H1 (cell line): Measurements from ENCODE around the gene CNIH3. TPM values are rescaled to one million over a fixed set of nuclear protein-coding genes. Genes with fewer than 3 reads are reported as not detected.

Source experiments
- BRCA1 ChIP-seq: IDR thresholded peaks from 2 replicates; pipeline ENCODE4 v1.6.1; 2012; ENCODE audit warnings: low read depth, low read length, improper control_type of control experiment
- GABPA ChIP-seq: IDR thresholded peaks from 2 replicates; pipeline ENCODE4 v1.6.1; 2011; ENCODE audit warnings: mild to moderate bottlenecking, low read length, moderate library complexity, borderline replicate concordance; ENCODE audit not compliant: insufficient read depth
- JUN ChIP-seq: IDR thresholded peaks from 2 replicates; pipeline ENCODE4 v1.6.1; 2011; ENCODE audit warnings: low read depth, mild to moderate bottlenecking, improper control_type of control experiment, low read length
- JUND ChIP-seq: IDR thresholded peaks from 2 replicates; pipeline ENCODE4 v1.6.1; 2011; ENCODE audit warnings: mild to moderate bottlenecking, improper control_type of control experiment, low read length
- NRF1 ChIP-seq: IDR thresholded peaks from 2 replicates; pipeline ENCODE4 v1.6.1; 2011; ENCODE audit warnings: mild to moderate bottlenecking, low read depth, low read length, improper control_type of control experiment
- SP4 ChIP-seq: IDR thresholded peaks from 2 replicates; pipeline ENCODE4 v1.6.1; 2012; ENCODE audit warnings: low read length, inconsistent platforms
- YY1 ChIP-seq: IDR thresholded peaks from 2 replicates; pipeline ENCODE4 v1.6.1; 2011; ENCODE audit warnings: low read depth, mild to moderate bottlenecking, low read length
- polyA plus RNA-seq, 7 experiments: library from polyadenylated mRNA; depleted of rRNA in 3 of 7; stranded (reverse) in 5 of 7; unstranded in 2 of 7; fragments of >200 nt in 5 of 7; fragments of 200-250 nt in 2 of 7; gene quantifications; 1 replicate in 5 of 7; 2 replicates in 1 of 7; 4 replicates in 1 of 7; pipeline versions ENCODE4 v1.2.1 to v1.2.3, GENCODE V29; 2011 to 2013; ENCODE audit warnings: missing spikeins in 2 of 7, mixed read lengths in 2 of 7
- total RNA-seq: library from RNA; stranded (reverse); fragmentation: NEBNext Ultra II Directional; extraction: Animal tissue kit (Norgen Biotek cat#: 25700); gene quantifications from 2 replicates; pipeline ENCODE4 v1.2.1, GENCODE V29; 2021
- TF ChIP-seq, protein P1 (sequence below): fragments of 300-600 bp; sonication (generic); IDR thresholded peaks from 2 replicates; pipeline ENCODE4 v1.7.1; 2012; ENCODE audit warnings: low read length, moderate library complexity, mild to moderate bottlenecking, inconsistent platforms; ENCODE audit not compliant: insufficient replicate concordance

The CNIH3 gene
- total and polyA plus RNA-seq, 2 of the 8 experiments (the other 6 are each of a cell fraction or from before 2014, with no cell fraction given): 3.7 to 5.6 TPM

- TF ChIP-seq, protein P1, sequence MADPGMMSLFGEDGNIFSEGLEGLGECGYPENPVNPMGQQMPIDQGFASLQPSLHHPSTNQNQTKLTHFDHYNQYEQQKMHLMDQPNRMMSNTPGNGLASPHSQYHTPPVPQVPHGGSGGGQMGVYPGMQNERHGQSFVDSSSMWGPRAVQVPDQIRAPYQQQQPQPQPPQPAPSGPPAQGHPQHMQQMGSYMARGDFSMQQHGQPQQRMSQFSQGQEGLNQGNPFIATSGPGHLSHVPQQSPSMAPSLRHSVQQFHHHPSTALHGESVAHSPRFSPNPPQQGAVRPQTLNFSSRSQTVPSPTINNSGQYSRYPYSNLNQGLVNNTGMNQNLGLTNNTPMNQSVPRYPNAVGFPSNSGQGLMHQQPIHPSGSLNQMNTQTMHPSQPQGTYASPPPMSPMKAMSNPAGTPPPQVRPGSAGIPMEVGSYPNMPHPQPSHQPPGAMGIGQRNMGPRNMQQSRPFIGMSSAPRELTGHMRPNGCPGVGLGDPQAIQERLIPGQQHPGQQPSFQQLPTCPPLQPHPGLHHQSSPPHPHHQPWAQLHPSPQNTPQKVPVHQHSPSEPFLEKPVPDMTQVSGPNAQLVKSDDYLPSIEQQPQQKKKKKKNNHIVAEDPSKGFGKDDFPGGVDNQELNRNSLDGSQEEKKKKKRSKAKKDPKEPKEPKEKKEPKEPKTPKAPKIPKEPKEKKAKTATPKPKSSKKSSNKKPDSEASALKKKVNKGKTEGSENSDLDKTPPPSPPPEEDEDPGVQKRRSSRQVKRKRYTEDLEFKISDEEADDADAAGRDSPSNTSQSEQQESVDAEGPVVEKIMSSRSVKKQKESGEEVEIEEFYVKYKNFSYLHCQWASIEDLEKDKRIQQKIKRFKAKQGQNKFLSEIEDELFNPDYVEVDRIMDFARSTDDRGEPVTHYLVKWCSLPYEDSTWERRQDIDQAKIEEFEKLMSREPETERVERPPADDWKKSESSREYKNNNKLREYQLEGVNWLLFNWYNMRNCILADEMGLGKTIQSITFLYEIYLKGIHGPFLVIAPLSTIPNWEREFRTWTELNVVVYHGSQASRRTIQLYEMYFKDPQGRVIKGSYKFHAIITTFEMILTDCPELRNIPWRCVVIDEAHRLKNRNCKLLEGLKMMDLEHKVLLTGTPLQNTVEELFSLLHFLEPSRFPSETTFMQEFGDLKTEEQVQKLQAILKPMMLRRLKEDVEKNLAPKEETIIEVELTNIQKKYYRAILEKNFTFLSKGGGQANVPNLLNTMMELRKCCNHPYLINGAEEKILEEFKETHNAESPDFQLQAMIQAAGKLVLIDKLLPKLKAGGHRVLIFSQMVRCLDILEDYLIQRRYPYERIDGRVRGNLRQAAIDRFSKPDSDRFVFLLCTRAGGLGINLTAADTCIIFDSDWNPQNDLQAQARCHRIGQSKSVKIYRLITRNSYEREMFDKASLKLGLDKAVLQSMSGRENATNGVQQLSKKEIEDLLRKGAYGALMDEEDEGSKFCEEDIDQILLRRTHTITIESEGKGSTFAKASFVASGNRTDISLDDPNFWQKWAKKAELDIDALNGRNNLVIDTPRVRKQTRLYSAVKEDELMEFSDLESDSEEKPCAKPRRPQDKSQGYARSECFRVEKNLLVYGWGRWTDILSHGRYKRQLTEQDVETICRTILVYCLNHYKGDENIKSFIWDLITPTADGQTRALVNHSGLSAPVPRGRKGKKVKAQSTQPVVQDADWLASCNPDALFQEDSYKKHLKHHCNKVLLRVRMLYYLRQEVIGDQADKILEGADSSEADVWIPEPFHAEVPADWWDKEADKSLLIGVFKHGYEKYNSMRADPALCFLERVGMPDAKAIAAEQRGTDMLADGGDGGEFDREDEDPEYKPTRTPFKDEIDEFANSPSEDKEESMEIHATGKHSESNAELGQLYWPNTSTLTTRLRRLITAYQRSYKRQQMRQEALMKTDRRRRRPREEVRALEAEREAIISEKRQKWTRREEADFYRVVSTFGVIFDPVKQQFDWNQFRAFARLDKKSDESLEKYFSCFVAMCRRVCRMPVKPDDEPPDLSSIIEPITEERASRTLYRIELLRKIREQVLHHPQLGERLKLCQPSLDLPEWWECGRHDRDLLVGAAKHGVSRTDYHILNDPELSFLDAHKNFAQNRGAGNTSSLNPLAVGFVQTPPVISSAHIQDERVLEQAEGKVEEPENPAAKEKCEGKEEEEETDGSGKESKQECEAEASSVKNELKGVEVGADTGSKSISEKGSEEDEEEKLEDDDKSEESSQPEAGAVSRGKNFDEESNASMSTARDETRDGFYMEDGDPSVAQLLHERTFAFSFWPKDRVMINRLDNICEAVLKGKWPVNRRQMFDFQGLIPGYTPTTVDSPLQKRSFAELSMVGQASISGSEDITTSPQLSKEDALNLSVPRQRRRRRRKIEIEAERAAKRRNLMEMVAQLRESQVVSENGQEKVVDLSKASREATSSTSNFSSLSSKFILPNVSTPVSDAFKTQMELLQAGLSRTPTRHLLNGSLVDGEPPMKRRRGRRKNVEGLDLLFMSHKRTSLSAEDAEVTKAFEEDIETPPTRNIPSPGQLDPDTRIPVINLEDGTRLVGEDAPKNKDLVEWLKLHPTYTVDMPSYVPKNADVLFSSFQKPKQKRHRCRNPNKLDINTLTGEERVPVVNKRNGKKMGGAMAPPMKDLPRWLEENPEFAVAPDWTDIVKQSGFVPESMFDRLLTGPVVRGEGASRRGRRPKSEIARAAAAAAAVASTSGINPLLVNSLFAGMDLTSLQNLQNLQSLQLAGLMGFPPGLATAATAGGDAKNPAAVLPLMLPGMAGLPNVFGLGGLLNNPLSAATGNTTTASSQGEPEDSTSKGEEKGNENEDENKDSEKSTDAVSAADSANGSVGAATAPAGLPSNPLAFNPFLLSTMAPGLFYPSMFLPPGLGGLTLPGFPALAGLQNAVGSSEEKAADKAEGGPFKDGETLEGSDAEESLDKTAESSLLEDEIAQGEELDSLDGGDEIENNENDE: no peak
- TF ChIP-seq YY1: no peak
- no peak for TF ChIP-seq JUND
- TF ChIP-seq NRF1: no peak
- TF ChIP-seq BRCA1: no peak
- no peak for TF ChIP-seq JUN
- TF ChIP-seq SP4: no peak
- no peak for TF ChIP-seq GABPA
These were observed 167.0 kb downstream of the CNIH3 start (continued) for GRCh38 chr1:224783006-224783651.
